Measurements from ENCODE around the gene CYP1A1. TPM values are rescaled to one million over a fixed set of nuclear protein-coding genes. Genes with fewer than 3 reads are reported as not detected.

CYP1A1 gene
- total and polyA plus RNA-seq, 2 experiments from 2014 or later = 0.16 to 1.4 TPM

GRCh38 chr15:74752531-74752930 is 27.2 kb upstream of the CYP1A1 start:
- Mint-ChIP-seq H3K27ac (no peak overlapping the region), H3K4me1 (peaks cover 6% of the 10 kb centered on the region)

More at GRCh38 chr15:74752531-74752930, 27.2 kb upstream of the CYP1A1 start:
- no peaks in the 10 kb centered on the region for H4K20me1 ChIP-seq (replicated peaks; ENCODE audit: insufficient read depth)
- H3K79me2 ChIP-seq (replicated peaks; ENCODE audit: insufficient read depth) = no peaks in the 10 kb centered on the region
- no peaks in the 10 kb centered on the region for H3K9me2 ChIP-seq (ENCODE audit: insufficient read depth)
- H3K27me3 Mint-ChIP-seq (ENCODE audit: insufficient read depth, low read depth, poor library complexity) = peaks cover 12% of the 10 kb centered on the region
- no peaks in the 10 kb centered on the region for H3K4me1 ChIP-seq (ENCODE audit: insufficient read depth)
- ATAC-seq (no peak), DNase-seq (ENCODE audit: low spot score) (no peak)
- H3F3A ChIP-seq (replicated peaks; ENCODE audit: low read depth) = no peaks in the 10 kb centered on the region
- no peaks in the 10 kb centered on the region for H3K36me3 Mint-ChIP-seq (ENCODE audit: low read depth)
- no peak overlapping the region; the same call in 2 of the 3 replicates for H3K4me3 Mint-ChIP-seq
- H3K27ac ChIP-seq (ENCODE audit: low read depth) = no peak overlapping the region
- no peak for TF ChIP-seq STAT1 (IDR thresholded peaks at IDR 0.05; ENCODE audit: unreplicated experiment)
- no peak for TF ChIP-seq JUNB (IDR thresholded peaks at IDR 0.05; ENCODE audit: unreplicated experiment)
- no peak for TF ChIP-seq POLR2AphosphoS5 (IDR thresholded peaks at IDR 0.05; ENCODE audit: low read depth)
- no peak for TF ChIP-seq EZH2 (IDR thresholded peaks at IDR 0.05; ENCODE audit: low read depth, unreplicated experiment)
- TF ChIP-seq, protein P1, sequence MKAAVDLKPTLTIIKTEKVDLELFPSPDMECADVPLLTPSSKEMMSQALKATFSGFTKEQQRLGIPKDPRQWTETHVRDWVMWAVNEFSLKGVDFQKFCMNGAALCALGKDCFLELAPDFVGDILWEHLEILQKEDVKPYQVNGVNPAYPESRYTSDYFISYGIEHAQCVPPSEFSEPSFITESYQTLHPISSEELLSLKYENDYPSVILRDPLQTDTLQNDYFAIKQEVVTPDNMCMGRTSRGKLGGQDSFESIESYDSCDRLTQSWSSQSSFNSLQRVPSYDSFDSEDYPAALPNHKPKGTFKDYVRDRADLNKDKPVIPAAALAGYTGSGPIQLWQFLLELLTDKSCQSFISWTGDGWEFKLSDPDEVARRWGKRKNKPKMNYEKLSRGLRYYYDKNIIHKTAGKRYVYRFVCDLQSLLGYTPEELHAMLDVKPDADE (IDR thresholded peaks at IDR 0.05) = no peak
- TF ChIP-seq REST (IDR thresholded peaks at IDR 0.05; ENCODE audit: unreplicated experiment) = no peak
- no peak for TF ChIP-seq EZH2phosphoT487 (IDR thresholded peaks at IDR 0.05; ENCODE audit: unreplicated experiment)
- no peak for TF ChIP-seq ZNF462 (CRISPR knock-in tag; IDR thresholded peaks at IDR 0.05)
- no peak for TF ChIP-seq ZNF114 (CRISPR knock-in tag; IDR thresholded peaks at IDR 0.05)
- TF ChIP-seq NANOG (IDR thresholded peaks at IDR 0.05; ENCODE audit: borderline replicate concordance) = no peak
- TF ChIP-seq ZNF331 (CRISPR knock-in tag; IDR thresholded peaks at IDR 0.05; ENCODE audit: low read depth) = no peak
- TF ChIP-seq, protein P2, sequence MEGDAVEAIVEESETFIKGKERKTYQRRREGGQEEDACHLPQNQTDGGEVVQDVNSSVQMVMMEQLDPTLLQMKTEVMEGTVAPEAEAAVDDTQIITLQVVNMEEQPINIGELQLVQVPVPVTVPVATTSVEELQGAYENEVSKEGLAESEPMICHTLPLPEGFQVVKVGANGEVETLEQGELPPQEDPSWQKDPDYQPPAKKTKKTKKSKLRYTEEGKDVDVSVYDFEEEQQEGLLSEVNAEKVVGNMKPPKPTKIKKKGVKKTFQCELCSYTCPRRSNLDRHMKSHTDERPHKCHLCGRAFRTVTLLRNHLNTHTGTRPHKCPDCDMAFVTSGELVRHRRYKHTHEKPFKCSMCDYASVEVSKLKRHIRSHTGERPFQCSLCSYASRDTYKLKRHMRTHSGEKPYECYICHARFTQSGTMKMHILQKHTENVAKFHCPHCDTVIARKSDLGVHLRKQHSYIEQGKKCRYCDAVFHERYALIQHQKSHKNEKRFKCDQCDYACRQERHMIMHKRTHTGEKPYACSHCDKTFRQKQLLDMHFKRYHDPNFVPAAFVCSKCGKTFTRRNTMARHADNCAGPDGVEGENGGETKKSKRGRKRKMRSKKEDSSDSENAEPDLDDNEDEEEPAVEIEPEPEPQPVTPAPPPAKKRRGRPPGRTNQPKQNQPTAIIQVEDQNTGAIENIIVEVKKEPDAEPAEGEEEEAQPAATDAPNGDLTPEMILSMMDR (conservative IDR thresholded peaks at IDR 0.05; ENCODE audit: low read depth in 2 of 2) = no peak
- TF ChIP-seq CREB1 (CRISPR knock-in tag; IDR thresholded peaks at IDR 0.05; ENCODE audit: low read depth) = no peak
- H3K36me3 ChIP-seq (ENCODE audit: insufficient read depth) = no peaks in the 10 kb centered on the region
- H3K4me3 ChIP-seq = no peak overlapping the region
- H3K27me3 ChIP-seq (ENCODE audit: insufficient read depth) = no peaks in the 10 kb centered on the region
- H2AFZ ChIP-seq = no peak overlapping the region
- no peaks in the 10 kb centered on the region; the same call in 2 of the 3 replicates for H3K9me3 Mint-ChIP-seq
- no peak overlapping the region for H3K4me2 ChIP-seq

Data from GM23338 (cell line).